ENCODE measurements around the gene TXLNG.

- no peak for TF ChIP-seq CTCF (IDR thresholded peaks at IDR 0.05)
- no peak for TF ChIP-seq POLR2A (IDR thresholded peaks at IDR 0.05)
- no peak for TF ChIP-seq POLR2AphosphoS5 (IDR thresholded peaks at IDR 0.05)
- no peak for TF ChIP-seq EP300 (IDR thresholded peaks at IDR 0.05)
Measured at GRCh38 chrX:16855363-16856075, 69.3 kb downstream of the TXLNG start.

Measured in upper lobe of left lung (tissue), 4 donors.